SU-DHL-6 (cell line): ENCODE data around the gene DLG2.

ENCODE experiments used
- H2AFZ ChIP-seq: fragments of 200-600 bp; sonication (generic); 2 replicates; pipeline ENCODE4 v1.6.1; 2014; ENCODE audit warnings: low read depth, mild to moderate bottlenecking, moderate library complexity, mixed read lengths, antibody characterized with exemption, low read length; ENCODE audit not compliant: severe bottlenecking
- H3F3A ChIP-seq: fragments of 200-600 bp; shearing (Covaris generic); 2 replicates; pipeline ENCODE4 v1.6.0; 2016; ENCODE audit warnings: antibody characterized with exemption, mild to moderate bottlenecking; ENCODE audit not compliant: insufficient read depth
- H3K27ac ChIP-seq: fragments of 200-600 bp; sonication (generic); 2 replicates; pipeline ENCODE4 v1.5.1; 2016; ENCODE audit warnings: low read depth, mild to moderate bottlenecking, low read length, moderate library complexity, mixed read lengths
- H3K27me3 ChIP-seq: fragments of 200-600 bp; sonication (generic), shearing (Covaris generic); 2 replicates; pipeline ENCODE4 v1.6.0; 2014; ENCODE audit warnings: mild to moderate bottlenecking, low read length
- H3K36me3 ChIP-seq: fragments of 200-600 bp; sonication (generic); 2 replicates; pipeline ENCODE4 v1.6.1; 2014; ENCODE audit warnings: mild to moderate bottlenecking, low read length, mixed read lengths
- H3K4me2 ChIP-seq: fragments of 300-600, 200-600 bp; shearing (Covaris generic), sonication (generic); 2 replicates; pipeline ENCODE4 v1.6.0; 2014; ENCODE audit warnings: low read length, low read depth, mild to moderate bottlenecking; ENCODE audit not compliant: poor library complexity, severe bottlenecking
- H3K4me3 ChIP-seq: fragments of 200-600 bp; sonication (generic); 2 replicates; pipeline ENCODE4 v1.5.1; 2014; ENCODE audit warnings: antibody characterized with exemption, low read length, mild to moderate bottlenecking, mixed read lengths; ENCODE audit not compliant: insufficient read depth, poor library complexity, severe bottlenecking
- H3K79me2 ChIP-seq: fragments of 200-600 bp; sonication (generic); 2 replicates; pipeline ENCODE4 v1.6.1; 2014; ENCODE audit warnings: mild to moderate bottlenecking, low read length, moderate library complexity; ENCODE audit not compliant: insufficient read depth
- H3K9ac ChIP-seq: fragments of 200-600 bp; sonication (generic); 2 replicates; pipeline ENCODE4 v1.7.0; 2014; ENCODE audit warnings: mild to moderate bottlenecking, low read length
- H3K9me2 ChIP-seq: fragments of 200-600 bp; sonication (generic); replicated peaks from 2 replicates; pipeline ENCODE4 v1.6.1; 2014; ENCODE audit warnings: low read length; ENCODE audit not compliant: insufficient read depth
- H3K9me3 ChIP-seq: fragments of 200-600 bp; sonication (generic); 2 replicates; pipeline ENCODE4 v1.6.1; 2014; ENCODE audit warnings: low read length, mixed read lengths; ENCODE audit not compliant: insufficient read depth
- H4K20me1 ChIP-seq: fragments of 200-600 bp; sonication (generic); 2 replicates; pipeline ENCODE4 v1.6.1; 2014; ENCODE audit warnings: low read depth, mild to moderate bottlenecking, antibody characterized with exemption, low read length, moderate library complexity, mixed read lengths
- EZH2phosphoT487 ChIP-seq: fragments of 200-600 bp; sonication (generic), shearing (Covaris generic); conservative IDR thresholded peaks from 2 replicates; pipeline ENCODE4 v1.6.1; 2018; ENCODE audit warnings: mild to moderate bottlenecking, antibody characterized with exemption, low read length, moderate library complexity, mixed read lengths
- TF ChIP-seq, protein P1 (sequence below): fragments of 200-600 bp; sonication (generic); IDR thresholded peaks from one replicate; pipeline ENCODE4 v1.5.1; 2017; ENCODE audit warnings: antibody characterized with exemption, mild to moderate bottlenecking, low read length, moderate library complexity; ENCODE audit not compliant: insufficient read depth, poor library complexity, severe bottlenecking

DLG2 gene

GRCh38 chr11:83409891-83410290 is 2217.3 kb downstream of the DLG2 start:
- Histone ChIP-seq H3K4me3 (no peak overlapping the region), H3K9ac (no peak overlapping the region), H3K79me2 (no peaks in the 10 kb centered on the region), H4K20me1 (no peaks in the 10 kb centered on the region), H3K27ac (no peak overlapping the region), H3K9me2 (no peaks in the 10 kb centered on the region), H3K27me3 (no peaks in the 10 kb centered on the region), H3K9me3 (no peaks in the 10 kb centered on the region), H3K4me2 (no peak overlapping the region), H3F3A (no peaks in the 10 kb centered on the region), H2AFZ (no peak overlapping the region), H3K36me3 (no peaks in the 10 kb centered on the region)
- TF ChIP-seq, protein P1, sequence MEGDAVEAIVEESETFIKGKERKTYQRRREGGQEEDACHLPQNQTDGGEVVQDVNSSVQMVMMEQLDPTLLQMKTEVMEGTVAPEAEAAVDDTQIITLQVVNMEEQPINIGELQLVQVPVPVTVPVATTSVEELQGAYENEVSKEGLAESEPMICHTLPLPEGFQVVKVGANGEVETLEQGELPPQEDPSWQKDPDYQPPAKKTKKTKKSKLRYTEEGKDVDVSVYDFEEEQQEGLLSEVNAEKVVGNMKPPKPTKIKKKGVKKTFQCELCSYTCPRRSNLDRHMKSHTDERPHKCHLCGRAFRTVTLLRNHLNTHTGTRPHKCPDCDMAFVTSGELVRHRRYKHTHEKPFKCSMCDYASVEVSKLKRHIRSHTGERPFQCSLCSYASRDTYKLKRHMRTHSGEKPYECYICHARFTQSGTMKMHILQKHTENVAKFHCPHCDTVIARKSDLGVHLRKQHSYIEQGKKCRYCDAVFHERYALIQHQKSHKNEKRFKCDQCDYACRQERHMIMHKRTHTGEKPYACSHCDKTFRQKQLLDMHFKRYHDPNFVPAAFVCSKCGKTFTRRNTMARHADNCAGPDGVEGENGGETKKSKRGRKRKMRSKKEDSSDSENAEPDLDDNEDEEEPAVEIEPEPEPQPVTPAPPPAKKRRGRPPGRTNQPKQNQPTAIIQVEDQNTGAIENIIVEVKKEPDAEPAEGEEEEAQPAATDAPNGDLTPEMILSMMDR: no peak
- no peak for TF ChIP-seq EZH2phosphoT487

- Histone ChIP-seq H3K4me3 (no peak overlapping the region), H3K27me3 (no peaks in the 10 kb centered on the region), H3K9ac (no peak overlapping the region), H2AFZ (no peak overlapping the region), H3K4me2 (no peak overlapping the region), H4K20me1 (no peaks in the 10 kb centered on the region), H3K79me2 (no peaks in the 10 kb centered on the region), H3K9me3 (no peaks in the 10 kb centered on the region), H3F3A (no peaks in the 10 kb centered on the region), H3K36me3 (no peaks in the 10 kb centered on the region), H3K9me2 (no peaks in the 10 kb centered on the region), H3K27ac (no peak overlapping the region)
- TF ChIP-seq EZH2phosphoT487: no peak
- TF ChIP-seq, protein P1: no peak
These were observed 2217.7 kb downstream of the DLG2 start for GRCh38 chr11:83409476-83409875.

DNA sequence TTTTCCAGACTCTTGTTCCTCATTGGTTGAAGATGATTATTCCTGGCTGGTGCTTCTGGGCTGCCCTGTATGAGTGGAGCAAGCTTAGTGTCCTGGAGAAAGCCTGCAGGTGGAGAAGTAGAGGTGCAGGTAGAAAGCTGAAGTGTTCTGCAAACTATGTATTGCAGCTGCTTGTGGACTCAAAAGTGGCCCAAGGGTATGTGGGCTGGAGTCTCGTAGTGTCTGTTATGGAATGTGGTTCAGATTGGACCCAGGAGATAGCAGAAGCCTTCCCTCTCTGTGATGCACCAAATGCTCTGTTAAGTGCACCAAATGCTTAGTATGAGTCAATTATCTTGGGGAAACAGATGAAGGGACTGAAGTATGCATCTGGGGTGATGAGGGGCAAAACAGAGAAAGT is 2218.2 kb downstream of the DLG2 start:
- Histone ChIP-seq H2AFZ (no peak overlapping the region), H3K9me3 (no peaks in the 10 kb centered on the region), H4K20me1 (no peaks in the 10 kb centered on the region), H3K4me2 (no peak overlapping the region), H3K27ac (no peak overlapping the region), H3F3A (no peaks in the 10 kb centered on the region), H3K9me2 (no peaks in the 10 kb centered on the region), H3K36me3 (no peaks in the 10 kb centered on the region), H3K4me3 (no peak overlapping the region), H3K9ac (no peak overlapping the region), H3K79me2 (no peaks in the 10 kb centered on the region), H3K27me3 (no peaks in the 10 kb centered on the region)
- TF ChIP-seq, protein P1: no peak
